Neural cell (in vitro differentiated cells): ENCODE data around the gene RSRC1.

ENCODE experiments used
- CTCF ChIP-seq: fragments of 450-650 bp; IDR thresholded peaks from 2 replicates; pipeline ENCODE4 v1.5.1; 2014; ENCODE audit warnings: antibody characterized with exemption, mild to moderate bottlenecking, moderate library complexity; ENCODE audit not compliant: poor library complexity, severe bottlenecking
- EP300 ChIP-seq: fragments of 450-650 bp; conservative IDR thresholded peaks from 2 replicates; pipeline ENCODE4 v1.6.1; 2014; ENCODE audit warnings: antibody characterized with exemption, mild to moderate bottlenecking, moderate library complexity; ENCODE audit not compliant: poor library complexity, severe bottlenecking

GRCh38 chr3:158434412-158435038, 324.6 kb downstream of the RSRC1 start:
- TF ChIP-seq CTCF (peak; percentile 78), EP300 (no peak)
